ENCODE data around the gene RPIA.
"Not testable (repeated sequence)": the region's sequence is repeated elsewhere in the genome, so short reads cannot be mapped to it uniquely, and the experiment has no call there.

Gene RPIA

GRCh38 chr2:88691339-88692183 lies at the start of gene RPIA:
RPIA (plus strand) TSS chr2:88691673; CDS start chr2:88691699, 26 bp downstream.
- Histone ChIP-seq H3K4me3 (replicated peaks; ENCODE audit: low read depth, low read length) (peak within 1 kb of the TSS; percentile 90), H3K36me3 (ENCODE audit: control insufficient read depth, insufficient read depth, low read length) (no peaks in the 10 kb centered on the region), H3K27me3 (replicated peaks; ENCODE audit: control insufficient read depth, insufficient read depth, low read length) (no peaks in the 10 kb centered on the region)
- TF ChIP-seq CTCF (IDR thresholded peaks at IDR 0.05; ENCODE audit: insufficient read depth, low read length, poor library complexity, severe bottlenecking), result peak; percentile 63
- peak; percentile 98 for DNase-seq (ENCODE audit: extremely low read depth, insufficient read length)

GRCh38 chr2:88642278-88642677 lies 49.2 kb upstream of the RPIA start:
- no peaks in the 10 kb centered on the region for H3K27me3 ChIP-seq (replicated peaks; ENCODE audit: control insufficient read depth, insufficient read depth, low read length)
- TF ChIP-seq CTCF (IDR thresholded peaks at IDR 0.05; ENCODE audit: insufficient read depth, low read length, poor library complexity, severe bottlenecking), result no peak
- no peak overlapping the region for H3K4me3 ChIP-seq (replicated peaks; ENCODE audit: low read depth, low read length)
- H3K36me3 ChIP-seq (ENCODE audit: control insufficient read depth, insufficient read depth, low read length), result no peaks in the 10 kb centered on the region
- no peak for DNase-seq (ENCODE audit: extremely low read depth, insufficient read length)

DNA sequence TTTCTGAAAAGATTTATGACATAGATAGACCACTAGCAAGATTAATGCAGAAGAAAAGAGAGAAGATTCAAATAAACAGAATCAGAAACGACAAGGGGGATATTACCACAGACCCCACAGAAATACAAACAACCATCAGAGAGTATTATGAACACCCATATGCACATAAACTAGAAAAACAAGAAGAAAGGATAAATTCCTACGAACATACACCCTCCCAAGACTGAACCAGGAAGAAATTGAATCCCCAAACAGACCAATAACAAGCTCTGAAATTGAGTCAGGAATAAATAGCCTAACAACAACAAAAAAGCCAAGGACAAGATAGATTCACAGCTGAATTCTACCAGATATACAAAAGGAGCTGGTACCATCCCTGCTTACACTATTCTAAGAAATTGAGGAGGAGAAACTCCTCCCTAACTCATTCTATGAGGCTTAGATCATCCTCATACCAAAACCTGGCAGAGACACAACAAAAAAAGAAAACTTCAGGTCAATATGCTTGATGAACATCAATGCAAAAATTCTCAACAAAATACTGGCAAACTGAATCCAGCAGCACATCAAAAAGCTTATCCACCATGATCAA lies 46.1 kb upstream of the RPIA start:
- H3K4me3 ChIP-seq (replicated peaks; ENCODE audit: low read depth, low read length); H3K27me3 ChIP-seq (replicated peaks; ENCODE audit: control insufficient read depth, insufficient read depth, low read length); H3K36me3 ChIP-seq (ENCODE audit: control insufficient read depth, insufficient read depth, low read length); DNase-seq (ENCODE audit: extremely low read depth, insufficient read length): not testable (repeated sequence)

GRCh38 chr2:88651646-88652045 lies 39.8 kb upstream of the RPIA start:
- no peaks in the 10 kb centered on the region for H3K36me3 ChIP-seq (ENCODE audit: control insufficient read depth, insufficient read depth, low read length)
- DNase-seq (ENCODE audit: extremely low read depth, insufficient read length), result no peak
- TF ChIP-seq CTCF (IDR thresholded peaks at IDR 0.05; ENCODE audit: insufficient read depth, low read length, poor library complexity, severe bottlenecking), result no peak

GRCh38 chr2:88654714-88655113 lies 36.8 kb upstream of the RPIA start:
- H3K36me3 ChIP-seq (ENCODE audit: control insufficient read depth, insufficient read depth, low read length), result no peaks in the 10 kb centered on the region
- TF ChIP-seq CTCF (IDR thresholded peaks at IDR 0.05; ENCODE audit: insufficient read depth, low read length, poor library complexity, severe bottlenecking), result no peak
- DNase-seq (ENCODE audit: extremely low read depth, insufficient read length), result no peak
- no peak overlapping the region for H3K4me3 ChIP-seq (replicated peaks; ENCODE audit: low read depth, low read length)
- H3K27me3 ChIP-seq (replicated peaks; ENCODE audit: control insufficient read depth, insufficient read depth, low read length), result no peaks in the 10 kb centered on the region

More at GRCh38 chr2:88651646-88652045, 39.8 kb upstream of the RPIA start:
- Histone ChIP-seq H3K27me3 (replicated peaks; ENCODE audit: control insufficient read depth, insufficient read depth, low read length) (no peaks in the 10 kb centered on the region), H3K4me3 (replicated peaks; ENCODE audit: low read depth, low read length) (no peak overlapping the region)

- no peak for DNase-seq (ENCODE audit: extremely low read depth, insufficient read length)
- Histone ChIP-seq H3K36me3 (ENCODE audit: control insufficient read depth, insufficient read depth, low read length) (no peaks in the 10 kb centered on the region), H3K4me3 (replicated peaks; ENCODE audit: low read depth, low read length) (no peak overlapping the region), H3K27me3 (replicated peaks; ENCODE audit: control insufficient read depth, insufficient read depth, low read length) (no peaks in the 10 kb centered on the region)
- no peak for TF ChIP-seq CTCF (IDR thresholded peaks at IDR 0.05; ENCODE audit: insufficient read depth, low read length, poor library complexity, severe bottlenecking)
Observed at GRCh38 chr2:88656690-88657089, 34.8 kb upstream of the RPIA start.
